ENCODE measurements around the gene DCHS1.

DCHS1 gene

GRCh38 chr11:6615046-6615445 is 40.6 kb downstream of the DCHS1 start:
- no peaks in the 10 kb centered on the region for H3K9me3 ChIP-seq (ENCODE audit: control insufficient read depth in 1 of 2, low read length in 2 of 2)
- no peaks in the 10 kb centered on the region for H3K27me3 ChIP-seq (ENCODE audit: low read depth, low read length)
- no peak overlapping the region for H3K4me3 ChIP-seq (ENCODE audit: low read depth in 1 of 2, low read length in 2 of 2)
- peaks cover 29 to 39% of the 10 kb centered on the region in 2 donors for H3K4me1 ChIP-seq (ENCODE audit: control insufficient read depth in 1 of 2, insufficient read depth in 2 of 2, low read length in 2 of 2)
- H3K36me3 ChIP-seq (ENCODE audit: control insufficient read depth in 1 of 2, insufficient read depth in 2 of 2, low read length in 2 of 2) = peaks cover 33 to 41% of the 10 kb centered on the region in 2 donors
- H3K27ac ChIP-seq (ENCODE audit: low read length) = no peak overlapping the region

GRCh38 chr11:6614446-6614845 is 41.2 kb downstream of the DCHS1 start:
- Histone ChIP-seq H3K4me1 (ENCODE audit: control insufficient read depth in 1 of 2, insufficient read depth in 2 of 2, low read length in 2 of 2) (peaks cover 25 to 45% of the 10 kb centered on the region in 2 donors), H3K27ac (ENCODE audit: low read length) (no peak overlapping the region), H3K36me3 (ENCODE audit: control insufficient read depth in 1 of 2, insufficient read depth in 2 of 2, low read length in 2 of 2) (peaks cover 39 to 47% of the 10 kb centered on the region in 2 donors), H3K27me3 (ENCODE audit: low read depth, low read length) (no peaks in the 10 kb centered on the region), H3K4me3 (ENCODE audit: low read depth in 1 of 2, low read length in 2 of 2) (no peak overlapping the region), H3K9me3 (ENCODE audit: control insufficient read depth in 1 of 2, low read length in 2 of 2) (no peaks in the 10 kb centered on the region)

GRCh38 chr11:6613496-6613895 is 42.1 kb downstream of the DCHS1 start:
- peak overlapping the region in 1 of 2 donors; percentile 62 for H3K4me3 ChIP-seq (ENCODE audit: low read depth in 1 of 2, low read length in 2 of 2)
- no peaks in the 10 kb centered on the region for H3K9me3 ChIP-seq (ENCODE audit: control insufficient read depth in 1 of 2, low read length in 2 of 2)
- H3K4me1 ChIP-seq (ENCODE audit: control insufficient read depth in 1 of 2, insufficient read depth in 2 of 2, low read length in 2 of 2) = peaks cover 26 to 52% of the 10 kb centered on the region in 2 donors
- H3K27ac ChIP-seq (ENCODE audit: low read length) = peak overlapping the region; percentile 97
- no peaks in the 10 kb centered on the region for H3K27me3 ChIP-seq (ENCODE audit: low read depth, low read length)
- peaks cover 48 to 56% of the 10 kb centered on the region in 2 donors for H3K36me3 ChIP-seq (ENCODE audit: control insufficient read depth in 1 of 2, insufficient read depth in 2 of 2, low read length in 2 of 2)

DNA sequence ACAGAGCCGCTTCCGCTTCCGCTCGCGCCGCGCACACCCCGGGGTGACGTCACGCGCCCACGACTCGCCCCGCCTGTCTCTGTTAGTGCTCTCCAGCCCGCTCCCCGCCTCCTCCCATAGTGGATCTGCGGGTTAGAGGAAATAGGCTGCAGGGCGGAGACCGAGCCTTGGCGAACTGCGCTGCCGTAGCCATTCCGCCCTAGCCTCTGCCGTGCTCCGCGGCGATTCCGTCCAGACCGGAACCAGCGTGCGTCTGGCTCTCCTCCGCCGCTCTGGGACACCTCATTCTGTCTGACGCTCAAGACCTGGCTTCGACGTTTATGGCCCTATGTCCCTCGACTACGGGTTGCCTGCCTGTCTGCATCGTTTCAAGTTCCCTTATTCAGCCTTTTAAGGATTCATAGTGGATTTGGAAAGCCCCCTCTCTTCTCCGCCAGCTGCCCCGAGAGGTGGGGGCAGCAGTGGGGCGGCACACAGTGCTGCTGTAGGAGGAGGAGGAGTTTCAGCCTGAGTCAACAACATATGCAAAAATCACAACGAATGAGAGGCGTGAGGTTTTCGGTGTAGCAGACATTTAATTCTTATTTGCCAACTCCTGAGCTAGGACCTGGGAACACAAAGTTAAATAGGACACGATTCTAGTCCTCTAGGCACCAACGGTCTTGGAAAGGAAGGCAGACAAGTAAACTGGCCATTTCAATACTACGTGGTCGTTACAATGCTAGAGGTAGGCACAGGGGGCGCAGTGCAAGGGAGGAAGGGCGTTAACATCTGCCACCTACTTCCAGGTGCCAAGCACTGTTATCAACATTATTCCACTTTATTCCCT is 43.2 kb downstream of the DCHS1 start, which contains the start of gene TAF10:
Gene TAF10 (minus strand): TSS at position 4 of the 829 bp plus-strand sequence. CDS start 27 bp downstream, outside the sequence.
- Histone ChIP-seq H3K27me3 (ENCODE audit: low read depth, low read length) (no peaks in the 10 kb centered on the region), H3K4me1 (ENCODE audit: control insufficient read depth in 1 of 2, insufficient read depth in 2 of 2, low read length in 2 of 2) (peaks cover 27 to 52% of the 10 kb centered on the region in 2 donors), H3K9me3 (ENCODE audit: control insufficient read depth in 1 of 2, low read length in 2 of 2) (no peaks in the 10 kb centered on the region), H3K27ac (ENCODE audit: low read length) (peak within 1 kb of the TSS; percentile 97), H3K4me3 (ENCODE audit: low read depth in 1 of 2, low read length in 2 of 2) (peak within 1 kb of the TSS; percentile 75 to 77), H3K36me3 (ENCODE audit: control insufficient read depth in 1 of 2, insufficient read depth in 2 of 2, low read length in 2 of 2) (peaks cover 59 to 64% of the 10 kb centered on the region in 2 donors)

DNA sequence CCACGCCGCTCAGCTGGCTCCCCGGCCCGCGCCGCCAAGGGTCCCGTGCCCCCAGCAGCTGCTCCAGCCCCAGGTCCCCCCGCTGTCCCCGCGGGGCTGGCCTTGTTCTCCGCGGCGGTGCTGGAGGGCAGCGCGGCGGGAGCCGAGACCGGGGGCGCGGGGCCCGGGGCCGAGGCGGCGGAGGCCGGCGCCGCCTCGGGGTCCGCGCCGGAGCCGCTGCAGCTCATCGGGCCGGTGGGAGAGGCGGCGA is 43.7 kb downstream of the DCHS1 start:
- Histone ChIP-seq H3K27ac (ENCODE audit: low read length) (peak overlapping the region; percentile 79), H3K4me1 (ENCODE audit: control insufficient read depth in 1 of 2, insufficient read depth in 2 of 2, low read length in 2 of 2) (peaks cover 29 to 53% of the 10 kb centered on the region in 2 donors), H3K4me3 (ENCODE audit: low read depth in 1 of 2, low read length in 2 of 2) (peak overlapping the region; percentile 75 to 77), H3K9me3 (ENCODE audit: control insufficient read depth in 1 of 2, low read length in 2 of 2) (no peaks in the 10 kb centered on the region), H3K27me3 (ENCODE audit: low read depth, low read length) (no peaks in the 10 kb centered on the region), H3K36me3 (ENCODE audit: control insufficient read depth in 1 of 2, insufficient read depth in 2 of 2, low read length in 2 of 2) (peaks cover 57 to 60% of the 10 kb centered on the region in 2 donors)

DNA sequence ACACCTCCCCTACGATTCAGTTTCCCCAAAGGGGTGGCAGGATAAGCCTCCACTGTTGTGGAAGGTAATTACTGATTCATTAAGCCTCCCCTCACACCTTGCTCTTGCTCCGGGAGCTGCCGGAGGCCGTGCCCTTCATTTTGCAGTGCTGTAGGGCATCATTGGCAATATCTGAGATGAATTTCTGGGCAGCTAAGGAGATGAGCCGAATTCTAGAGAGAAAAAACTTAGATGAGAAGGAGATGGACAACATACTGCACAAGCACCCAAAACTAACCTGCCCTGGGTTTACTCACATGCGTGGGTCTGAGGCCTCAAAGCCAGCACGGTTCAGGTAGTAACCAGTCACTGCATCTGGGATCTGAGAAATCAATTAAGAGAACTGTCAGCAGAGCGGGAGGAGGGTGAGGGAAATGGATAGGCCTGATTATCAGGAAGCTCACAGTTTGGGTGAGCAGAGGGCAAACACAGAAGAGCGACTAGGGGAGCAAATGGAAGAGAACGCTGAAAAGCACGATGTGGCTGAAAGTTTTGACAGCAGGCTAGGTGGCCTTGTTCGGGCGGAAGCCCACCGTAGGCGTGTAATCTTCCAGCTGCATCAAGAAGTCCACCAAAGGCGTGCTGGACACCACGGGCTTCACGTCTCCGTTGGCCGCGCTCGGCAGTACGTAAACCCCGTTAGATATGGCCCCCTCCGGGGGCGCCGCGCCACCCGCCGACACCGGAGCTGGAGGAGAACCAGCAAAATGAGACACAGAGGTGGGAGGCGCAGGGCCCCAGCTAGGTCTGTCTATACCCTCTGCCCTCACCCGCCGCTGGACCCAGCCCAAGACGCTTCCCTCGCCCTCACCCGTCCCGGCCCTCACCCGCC is 44.3 kb downstream of the DCHS1 start:
- Histone ChIP-seq H3K36me3 (ENCODE audit: control insufficient read depth in 1 of 2, insufficient read depth in 2 of 2, low read length in 2 of 2) (peaks cover 54 to 55% of the 10 kb centered on the region in 2 donors), H3K27me3 (ENCODE audit: low read depth, low read length) (no peaks in the 10 kb centered on the region), H3K4me1 (ENCODE audit: control insufficient read depth in 1 of 2, insufficient read depth in 2 of 2, low read length in 2 of 2) (peaks cover 32 to 58% of the 10 kb centered on the region in 2 donors), H3K4me3 (ENCODE audit: low read depth in 1 of 2, low read length in 2 of 2) (peak overlapping the region; percentile 75 to 77), H3K27ac (ENCODE audit: low read length) (peak overlapping the region; percentile 79), H3K9me3 (ENCODE audit: control insufficient read depth in 1 of 2, low read length in 2 of 2) (no peaks in the 10 kb centered on the region)

GRCh38 chr11:6610591-6610990 is 45.0 kb downstream of the DCHS1 start:
- H3K4me3 ChIP-seq (ENCODE audit: low read depth in 1 of 2, low read length in 2 of 2) = peak overlapping the region; percentile 75 to 77

DNA sequence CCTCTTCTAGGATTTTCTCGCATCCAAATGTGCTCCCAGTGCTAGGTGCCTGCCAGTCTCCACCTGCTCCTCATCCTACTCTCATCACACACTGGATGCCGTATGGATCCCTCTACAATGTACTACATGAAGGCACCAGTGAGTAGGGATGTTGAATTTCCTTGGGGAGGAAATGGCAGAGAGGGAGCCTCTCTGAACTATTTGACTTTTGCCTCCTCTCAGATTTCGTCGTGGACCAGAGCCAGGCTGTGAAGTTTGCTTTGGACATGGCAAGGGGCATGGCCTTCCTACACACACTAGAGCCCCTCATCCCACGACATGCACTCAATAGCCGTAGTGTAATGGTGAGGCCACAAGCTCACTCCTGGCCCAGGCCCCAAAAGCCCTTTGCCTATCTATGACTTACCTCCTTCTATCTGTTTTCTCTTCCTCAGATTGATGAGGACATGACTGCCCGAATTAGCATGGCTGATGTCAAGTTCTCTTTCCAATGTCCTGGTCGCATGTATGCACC is 46.0 kb downstream of the DCHS1 start:
- peaks cover 41 to 72% of the 10 kb centered on the region in 2 donors for H3K4me1 ChIP-seq (ENCODE audit: control insufficient read depth in 1 of 2, insufficient read depth in 2 of 2, low read length in 2 of 2)
- no peaks in the 10 kb centered on the region for H3K9me3 ChIP-seq (ENCODE audit: control insufficient read depth in 1 of 2, low read length in 2 of 2)
- no peak overlapping the region for H3K4me3 ChIP-seq (ENCODE audit: low read depth in 1 of 2, low read length in 2 of 2)
- no peaks in the 10 kb centered on the region for H3K27me3 ChIP-seq (ENCODE audit: low read depth, low read length)
- peak overlapping the region; percentile 98 for H3K27ac ChIP-seq (ENCODE audit: low read length)
- peaks cover 38% of the 10 kb centered on the region in 2 donors for H3K36me3 ChIP-seq (ENCODE audit: control insufficient read depth in 1 of 2, insufficient read depth in 2 of 2, low read length in 2 of 2)

More at GRCh38 chr11:6610591-6610990, 45.0 kb downstream of the DCHS1 start:
- Histone ChIP-seq H3K27ac (ENCODE audit: low read length) (peak overlapping the region; percentile 79), H3K36me3 (ENCODE audit: control insufficient read depth in 1 of 2, insufficient read depth in 2 of 2, low read length in 2 of 2) (peaks cover 48% of the 10 kb centered on the region in 2 donors), H3K9me3 (ENCODE audit: control insufficient read depth in 1 of 2, low read length in 2 of 2) (no peaks in the 10 kb centered on the region), H3K27me3 (ENCODE audit: low read depth, low read length) (no peaks in the 10 kb centered on the region), H3K4me1 (ENCODE audit: control insufficient read depth in 1 of 2, insufficient read depth in 2 of 2, low read length in 2 of 2) (peaks cover 37 to 66% of the 10 kb centered on the region in 2 donors)

DNA sequence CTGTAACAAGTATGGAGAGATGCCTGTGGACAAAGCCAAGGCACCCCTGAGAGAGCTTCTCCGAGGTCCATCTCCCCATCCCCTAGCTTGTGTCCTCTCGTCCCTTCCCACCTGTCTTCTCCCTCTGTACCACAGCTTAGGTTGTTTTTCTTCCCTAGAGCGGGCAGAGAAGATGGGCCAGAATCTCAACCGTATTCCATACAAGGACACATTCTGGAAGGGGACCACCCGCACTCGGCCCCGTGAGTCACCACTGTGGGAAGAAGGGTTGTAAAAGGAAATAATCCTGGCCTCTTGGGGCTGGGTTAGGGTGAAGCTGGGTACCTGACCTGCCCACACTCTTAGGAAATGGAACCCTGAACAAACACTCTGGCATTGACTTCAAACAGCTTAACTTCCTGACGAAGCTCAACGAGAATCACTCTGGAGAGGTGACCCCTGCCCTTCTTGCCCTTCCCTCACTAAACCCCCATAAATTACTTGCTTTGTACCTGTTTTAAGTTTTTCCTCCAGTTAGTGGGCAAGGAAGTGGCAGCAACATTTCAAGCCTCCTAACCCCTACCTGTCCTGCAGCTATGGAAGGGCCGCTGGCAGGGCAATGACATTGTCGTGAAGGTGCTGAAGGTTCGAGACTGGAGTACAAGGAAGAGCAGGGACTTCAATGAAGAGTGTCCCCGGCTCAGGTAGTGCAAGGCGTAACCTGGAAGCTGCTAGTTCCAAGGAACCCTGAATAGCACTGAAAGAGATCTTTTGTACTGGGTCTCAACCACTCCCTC is 46.7 kb downstream of the DCHS1 start:
- Histone ChIP-seq H3K4me3 (ENCODE audit: low read depth in 1 of 2, low read length in 2 of 2) (no peak overlapping the region), H3K36me3 (ENCODE audit: control insufficient read depth in 1 of 2, insufficient read depth in 2 of 2, low read length in 2 of 2) (peaks cover 36 to 38% of the 10 kb centered on the region in 2 donors), H3K27me3 (ENCODE audit: low read depth, low read length) (no peaks in the 10 kb centered on the region), H3K4me1 (ENCODE audit: control insufficient read depth in 1 of 2, insufficient read depth in 2 of 2, low read length in 2 of 2) (peaks cover 41 to 72% of the 10 kb centered on the region in 2 donors), H3K27ac (ENCODE audit: low read length) (peak overlapping the region; percentile 98), H3K9me3 (ENCODE audit: control insufficient read depth in 1 of 2, low read length in 2 of 2) (no peaks in the 10 kb centered on the region)

DNA sequence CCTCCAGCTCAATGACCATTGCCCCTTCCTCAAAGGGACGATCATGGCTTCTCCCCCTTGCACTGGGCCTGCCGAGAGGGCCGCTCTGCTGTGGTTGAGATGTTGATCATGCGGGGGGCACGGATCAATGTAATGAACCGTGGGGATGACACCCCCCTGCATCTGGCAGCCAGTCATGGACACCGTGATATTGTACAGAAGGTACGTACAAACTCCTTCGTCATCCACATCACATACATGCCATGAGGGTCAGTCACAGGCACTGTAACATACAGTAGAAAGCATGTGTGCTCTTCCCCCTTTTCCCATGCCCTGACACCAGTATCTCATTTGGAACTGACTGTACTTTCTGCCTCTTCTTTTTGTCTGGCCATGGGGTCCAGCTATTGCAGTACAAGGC is 47.6 kb downstream of the DCHS1 start:
- Histone ChIP-seq H3K4me1 (ENCODE audit: control insufficient read depth in 1 of 2, insufficient read depth in 2 of 2, low read length in 2 of 2) (peaks cover 36 to 67% of the 10 kb centered on the region in 2 donors), H3K27me3 (ENCODE audit: low read depth, low read length) (no peaks in the 10 kb centered on the region), H3K36me3 (ENCODE audit: control insufficient read depth in 1 of 2, insufficient read depth in 2 of 2, low read length in 2 of 2) (peaks cover 36 to 38% of the 10 kb centered on the region in 2 donors), H3K27ac (ENCODE audit: low read length) (peak overlapping the region; percentile 98), H3K4me3 (ENCODE audit: low read depth in 1 of 2, low read length in 2 of 2) (peak overlapping the region in 1 of 2 donors; percentile 26), H3K9me3 (ENCODE audit: control insufficient read depth in 1 of 2, low read length in 2 of 2) (no peaks in the 10 kb centered on the region)
